Astrocyte (in vitro differentiated cells and primary cell): ENCODE results near the gene LARGE1. TPM values are rescaled to one million over a fixed set of nuclear protein-coding genes. Genes with fewer than 3 reads are reported as not detected.
A peak's percentile ranks its signal among the peaks of the same experiment; 100 is the strongest.

ENCODE experiments used
- DNase-seq: peaks from one replicate; pipeline ENCODE4 v3.0.0-alpha.2; 2010; ENCODE audit warnings: low read depth
- FAIRE-seq: peaks from 2 replicates; lab custom pipeline; 2011; peaks lifted over from hg19 to GRCh38; lab: Jason Lieb, UNC
- H2AFZ ChIP-seq: 2 replicates; pipeline ENCODE4 v1.6.0; 2012; ENCODE audit warnings: low read depth, low read length, inconsistent platforms
- H3K27ac ChIP-seq: 2 replicates; pipeline ENCODE4 v1.5.1; 2011; ENCODE audit warnings: low read depth, low read length, inconsistent platforms
- H3K27me3 ChIP-seq: 2 replicates; pipeline ENCODE4 v1.6.0; 2011; ENCODE audit warnings: low read length, inconsistent platforms; ENCODE audit not compliant: insufficient read depth
- H3K36me3 ChIP-seq: 2 replicates; pipeline ENCODE4 v1.5.1; 2011; ENCODE audit warnings: low read length, inconsistent platforms; ENCODE audit not compliant: insufficient read depth
- H3K4me1 ChIP-seq: 2 replicates; pipeline ENCODE4 v1.5.1; 2011; ENCODE audit warnings: low read length, inconsistent platforms; ENCODE audit not compliant: insufficient read depth
- H3K4me2 ChIP-seq: 2 replicates; pipeline ENCODE4 v1.6.0; 2012; ENCODE audit warnings: low read length, inconsistent platforms
- H3K4me3 ChIP-seq: 2 replicates; pipeline ENCODE4 v1.5.1; 2011; ENCODE audit warnings: low read depth, mild to moderate bottlenecking, low read length, inconsistent platforms; ENCODE audit not compliant: insufficient read depth
- H3K79me2 ChIP-seq: 2 replicates; pipeline ENCODE4 v1.6.0; 2012; ENCODE audit warnings: mild to moderate bottlenecking, low read length, inconsistent platforms; ENCODE audit not compliant: insufficient read depth
- H3K9ac ChIP-seq: 2 replicates; pipeline ENCODE4 v1.6.0; 2012; ENCODE audit warnings: mild to moderate bottlenecking, low read length, inconsistent platforms
- H3K9me3 ChIP-seq: 2 replicates; pipeline ENCODE4 v1.5.1; 2012; ENCODE audit warnings: low read depth, mild to moderate bottlenecking, low read length, inconsistent platforms; ENCODE audit not compliant: insufficient read depth
- H4K20me1 ChIP-seq: 2 replicates; pipeline ENCODE4 v1.6.0; 2012; ENCODE audit warnings: low read length, inconsistent platforms; ENCODE audit not compliant: insufficient read depth
- H3K27ac Mint-ChIP-seq: one replicate; pipeline ENCODE4 v1.8.0; 2021; ENCODE audit warnings: mild to moderate bottlenecking, mixed read lengths; ENCODE audit not compliant: unreplicated experiment
- H3K27me3 Mint-ChIP-seq: one replicate; pipeline ENCODE4 v1.8.0; 2021; ENCODE audit warnings: low read depth, mixed read lengths; ENCODE audit not compliant: unreplicated experiment
- H3K36me3 Mint-ChIP-seq: one replicate; pipeline ENCODE4 v1.8.0; 2021; ENCODE audit warnings: low read depth, mixed read lengths; ENCODE audit not compliant: unreplicated experiment
- H3K4me1 Mint-ChIP-seq: one replicate; pipeline ENCODE4 v1.8.0; 2021; ENCODE audit warnings: low read depth, mixed read lengths; ENCODE audit not compliant: unreplicated experiment
- H3K4me3 Mint-ChIP-seq: one replicate; pipeline ENCODE4 v1.8.0; 2021; ENCODE audit warnings: mild to moderate bottlenecking, moderate library complexity, mixed read lengths; ENCODE audit not compliant: unreplicated experiment
- H3K9me3 Mint-ChIP-seq: one replicate; pipeline ENCODE4 v1.8.0; 2021; ENCODE audit warnings: mild to moderate bottlenecking, mixed read lengths; ENCODE audit not compliant: unreplicated experiment
- CTCF ChIP-seq: IDR thresholded peaks from 2 replicates; pipeline ENCODE4 v1.5.1; 2011; ENCODE audit warnings: low read depth, mild to moderate bottlenecking, inconsistent platforms, low read length, moderate library complexity; ENCODE audit not compliant: insufficient read depth
- EZH2 ChIP-seq: IDR thresholded peaks from 2 replicates; pipeline ENCODE4 v1.6.1; 2012; ENCODE audit warnings: mild to moderate bottlenecking, low read length, inconsistent platforms; ENCODE audit not compliant: insufficient read depth
- total RNA-seq: library from RNA; stranded (reverse); gene quantifications from 2 replicates; pipeline ENCODE4 v1.2.1, GENCODE V29; 2021

LARGE1 gene
- total RNA-seq, 1 donor from 2014 or later = 92.6 TPM

GRCh38 chr22:33896154-33896553 lies 24.1 kb downstream of the LARGE1 start:
- H3K4me1 Mint-ChIP-seq = peaks cover 23% of the 10 kb centered on the region
- H3K4me1 ChIP-seq = no peaks in the 10 kb centered on the region
- peaks cover 5% of the 10 kb centered on the region for H3K9me3 Mint-ChIP-seq
- no peaks in the 10 kb centered on the region for H3K27me3 ChIP-seq
- H2AFZ ChIP-seq = no peak overlapping the region
- H3K4me3 Mint-ChIP-seq = no peak overlapping the region
- H3K9ac ChIP-seq = no peak overlapping the region
- peaks cover 28% of the 10 kb centered on the region for H3K79me2 ChIP-seq
- H3K27ac ChIP-seq = no peak overlapping the region
- H3K36me3 Mint-ChIP-seq = peaks cover 18% of the 10 kb centered on the region
- no peaks in the 10 kb centered on the region for H3K36me3 ChIP-seq
- no peak overlapping the region for H3K4me2 ChIP-seq
- no peak overlapping the region for H3K27ac Mint-ChIP-seq
- TF ChIP-seq CTCF = no peak
- no peak for TF ChIP-seq EZH2
- no peaks in the 10 kb centered on the region for H3K9me3 ChIP-seq
- H3K4me3 ChIP-seq = no peak overlapping the region
- no peaks in the 10 kb centered on the region for H3K27me3 Mint-ChIP-seq
- DNase-seq = no peak
- H4K20me1 ChIP-seq = peaks cover 78% of the 10 kb centered on the region
- no peak for FAIRE-seq

DNA sequence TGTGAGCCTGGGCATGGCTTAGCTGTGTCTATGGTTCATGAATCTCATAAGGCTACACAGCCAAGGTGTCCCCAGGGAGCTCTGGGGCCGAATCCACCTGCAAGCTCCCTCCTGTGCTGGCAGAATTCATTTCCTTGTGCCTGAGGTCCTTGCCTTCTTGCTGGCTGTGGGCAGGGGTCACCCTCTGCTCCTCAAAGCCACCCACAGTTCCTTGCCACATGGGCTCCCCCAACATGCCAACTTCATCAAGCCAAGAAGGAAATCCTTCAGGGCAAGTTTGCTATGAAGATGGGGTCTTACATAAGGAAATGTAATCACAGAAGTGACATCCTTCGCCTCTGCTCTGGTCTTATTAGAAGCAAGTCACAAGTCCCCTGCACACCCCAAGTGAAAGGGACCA lies 24.8 kb downstream of the LARGE1 start:
- Mint-ChIP-seq H3K4me3 (no peak overlapping the region), H3K27ac (no peak overlapping the region), H3K4me1 (peaks cover 23% of the 10 kb centered on the region), H3K27me3 (no peaks in the 10 kb centered on the region), H3K9me3 (peaks cover 5% of the 10 kb centered on the region), H3K36me3 (peaks cover 18% of the 10 kb centered on the region)
- Histone ChIP-seq H2AFZ (no peak overlapping the region), H3K4me1 (no peaks in the 10 kb centered on the region), H3K27ac (no peak overlapping the region), H3K9ac (no peak overlapping the region), H3K27me3 (no peaks in the 10 kb centered on the region), H3K4me3 (no peak overlapping the region), H3K4me2 (no peak overlapping the region), H3K36me3 (no peaks in the 10 kb centered on the region), H3K9me3 (no peaks in the 10 kb centered on the region), H3K79me2 (peaks cover 25% of the 10 kb centered on the region), H4K20me1 (peaks cover 81% of the 10 kb centered on the region)
- TF ChIP-seq EZH2 (no peak), CTCF (no peak)
- FAIRE-seq (no peak), DNase-seq (no peak)

- peaks cover 78% of the 10 kb centered on the region for H4K20me1 ChIP-seq
- no peaks in the 10 kb centered on the region for H3K4me1 ChIP-seq
- H3K36me3 Mint-ChIP-seq = peaks cover 15% of the 10 kb centered on the region
- peaks cover 5% of the 10 kb centered on the region for H3K9me3 Mint-ChIP-seq
- H3K4me3 Mint-ChIP-seq = no peak overlapping the region
- H3K9ac ChIP-seq = no peak overlapping the region
- no peak overlapping the region for H3K4me3 ChIP-seq
- H3K4me1 Mint-ChIP-seq = peaks cover 20% of the 10 kb centered on the region
- no peak for FAIRE-seq
- peaks cover 19% of the 10 kb centered on the region for H3K79me2 ChIP-seq
- H3K27me3 Mint-ChIP-seq = no peaks in the 10 kb centered on the region
- H3K4me2 ChIP-seq = no peak overlapping the region
- H3K9me3 ChIP-seq = no peaks in the 10 kb centered on the region
- H2AFZ ChIP-seq = no peak overlapping the region
- H3K36me3 ChIP-seq = no peaks in the 10 kb centered on the region
- H3K27me3 ChIP-seq = no peaks in the 10 kb centered on the region
- DNase-seq = no peak
- TF ChIP-seq EZH2 (no peak), CTCF (no peak)
- H3K27ac Mint-ChIP-seq = peak overlapping the region; percentile 21
- H3K27ac ChIP-seq = no peak overlapping the region
These were observed 25.8 kb downstream of the LARGE1 start for GRCh38 chr22:33894515-33894914.
